Right lobe of liver (tissue), 6 donors: ENCODE data around the gene NAXD. TPM values are rescaled to one million over a fixed set of nuclear protein-coding genes. Genes with fewer than 3 reads are reported as not detected.

Source experiments
- ATAC-seq, 4 donors: fragments of 200-7000 bp; cut with Tn5 transposase; one replicate each; pipeline ENCODE4 v1.9.1; 2020; ENCODE audit warnings: mild to moderate bottlenecking in 4 of 4, moderate library complexity in 4 of 4
- DNase-seq, 3 donors: peaks; one replicate each; pipeline ENCODE4 v3.0.0-alpha.2; 2020
- H3K27ac ChIP-seq, 3 donors: fragments of 200-600 bp; one replicate each; pipeline ENCODE4 v1.8.0; 2022
- H3K27me3 ChIP-seq, 2 donors: fragments of 200-600 bp; one replicate each; pipeline ENCODE4 v1.8.0; 2022
- H3K36me3 ChIP-seq, 4 donors: fragments of 200-600 bp; sonication (generic) in 1 of 4; one replicate each; pipeline versions ENCODE4 v1.5.1 to v1.8.0; 2017 to 2022; ENCODE audit warnings: control low read depth in 1 of 4
- H3K4me1 ChIP-seq, 4 donors: fragments of 200-600 bp; sonication (generic) in 1 of 4; one replicate each; pipeline versions ENCODE4 v1.5.1 to v1.8.0; 2017 to 2022; ENCODE audit warnings: control low read depth in 1 of 4
- H3K4me3 ChIP-seq, 3 donors: fragments of 200-600 bp; one replicate each; pipeline ENCODE4 v1.8.0; 2022
- H3K9me3 ChIP-seq, 4 donors: fragments of 200-600 bp; sonication (generic) in 1 of 4; one replicate each; pipeline versions ENCODE4 v1.5.1 to v1.8.0; 2017 to 2022; ENCODE audit warnings: control low read depth in 1 of 4
- POLR2A ChIP-seq: fragments of 450-650 bp; IDR thresholded peaks from one replicate; pipeline ENCODE4 v1.6.1; 2017; ENCODE audit warnings: antibody characterized with exemption, mild to moderate bottlenecking
- WGBS: methylation state at CpG from one replicate; pipeline ENCODE4 v1.1.6; 2018; ENCODE audit warnings: low coverage, low lambda C conversion rate; ENCODE audit not compliant: insufficient coverage; ENCODE audit errors: missing lambda C conversion rate; 5-methylcytosine and 5-hydroxymethylcytosine counted together
- intact Hi-C, 2 donors: fragments of 100-400 bp; cut with DNase I; formaldehyde crosslinking; loops; one replicate each; pipeline versions ENCODE4 v1.11.2 to v1.14.1; 2022
- total RNA-seq, 6 experiments: library from RNA; depleted of rRNA in 2 of 6; stranded (reverse); fragments of >200 nt in 2 of 6; fragmentation: NEBNext Ultra II Directional in 3 of 6; extraction: Animal tissue kit (Norgen Biotek cat#: 25700) in 3 of 6; gene quantifications; one replicate each; pipeline versions ENCODE4 v1.1.0 to v1.2.4, GENCODE V29; 2016 to 2023
- TF ChIP-seq, protein P1 (sequence below), 4 donors: fragments of 200-600 bp in 3 of 4; fragments of 450-650 bp in 1 of 4; IDR thresholded peaks; one replicate each; pipeline versions ENCODE4 v1.5.1 to v1.8.0; 2016 to 2022; ENCODE audit warnings: antibody characterized with exemption in 4 of 4, mild to moderate bottlenecking in 2 of 4
- donor health status: DM: no; HTN: yes; CAD: no.
- donor health status: DM: no; HTN: no; CAD: no.
- donor health status: DM: no; HTN: no; CAD: no.
- donor health status: DM: no; HTN: yes; CAD: no.
- donor health status: DM: no; HTN: yes; CAD: no.

Gene NAXD
- total RNA-seq, 6 experiments from 2014 or later, result 24.2 to 41.9 (median 29.9) TPM

DNA sequence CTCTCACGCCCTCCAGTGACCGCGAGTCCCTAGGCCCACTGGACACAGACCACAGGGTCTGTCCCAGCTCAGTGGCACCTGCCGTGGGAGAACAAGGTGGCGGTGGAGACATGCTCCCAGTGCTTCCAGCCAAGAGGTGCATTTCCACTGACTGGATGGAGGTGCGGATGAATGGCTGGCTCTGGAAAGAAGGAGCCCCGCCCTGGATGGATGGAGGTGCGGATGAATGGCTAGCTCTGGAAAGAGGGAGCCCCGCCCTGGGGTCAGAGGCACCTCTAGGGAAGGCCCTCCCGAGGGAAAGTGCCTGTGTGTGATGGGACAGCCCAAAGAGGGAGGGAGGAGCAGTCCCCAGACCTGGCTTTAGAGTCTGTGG, 32.0 kb downstream of the NAXD start:
- ATAC-seq, result no peak
- Histone ChIP-seq H3K4me1 (peaks cover 0 to 27% (median 10%) of the 10 kb centered on the region in 4 donors), H3K9me3 (no peaks in the 10 kb centered on the region), H3K36me3 (peaks cover 0 to 18% (median 3%) of the 10 kb centered on the region in 4 donors), H3K4me3 (no peak overlapping the region), H3K27me3 (no peaks in the 10 kb centered on the region), H3K27ac (no peak overlapping the region)
- 100% methylated on average over 1 of the region's 10 CpGs for WGBS
- TF ChIP-seq, protein P1, sequence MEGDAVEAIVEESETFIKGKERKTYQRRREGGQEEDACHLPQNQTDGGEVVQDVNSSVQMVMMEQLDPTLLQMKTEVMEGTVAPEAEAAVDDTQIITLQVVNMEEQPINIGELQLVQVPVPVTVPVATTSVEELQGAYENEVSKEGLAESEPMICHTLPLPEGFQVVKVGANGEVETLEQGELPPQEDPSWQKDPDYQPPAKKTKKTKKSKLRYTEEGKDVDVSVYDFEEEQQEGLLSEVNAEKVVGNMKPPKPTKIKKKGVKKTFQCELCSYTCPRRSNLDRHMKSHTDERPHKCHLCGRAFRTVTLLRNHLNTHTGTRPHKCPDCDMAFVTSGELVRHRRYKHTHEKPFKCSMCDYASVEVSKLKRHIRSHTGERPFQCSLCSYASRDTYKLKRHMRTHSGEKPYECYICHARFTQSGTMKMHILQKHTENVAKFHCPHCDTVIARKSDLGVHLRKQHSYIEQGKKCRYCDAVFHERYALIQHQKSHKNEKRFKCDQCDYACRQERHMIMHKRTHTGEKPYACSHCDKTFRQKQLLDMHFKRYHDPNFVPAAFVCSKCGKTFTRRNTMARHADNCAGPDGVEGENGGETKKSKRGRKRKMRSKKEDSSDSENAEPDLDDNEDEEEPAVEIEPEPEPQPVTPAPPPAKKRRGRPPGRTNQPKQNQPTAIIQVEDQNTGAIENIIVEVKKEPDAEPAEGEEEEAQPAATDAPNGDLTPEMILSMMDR (IDR thresholded peaks at IDR 0.05), result no peak
- TF ChIP-seq POLR2A, result no peak
- no peak for DNase-seq
- intact Hi-C loops, result no loop called here

DNA sequence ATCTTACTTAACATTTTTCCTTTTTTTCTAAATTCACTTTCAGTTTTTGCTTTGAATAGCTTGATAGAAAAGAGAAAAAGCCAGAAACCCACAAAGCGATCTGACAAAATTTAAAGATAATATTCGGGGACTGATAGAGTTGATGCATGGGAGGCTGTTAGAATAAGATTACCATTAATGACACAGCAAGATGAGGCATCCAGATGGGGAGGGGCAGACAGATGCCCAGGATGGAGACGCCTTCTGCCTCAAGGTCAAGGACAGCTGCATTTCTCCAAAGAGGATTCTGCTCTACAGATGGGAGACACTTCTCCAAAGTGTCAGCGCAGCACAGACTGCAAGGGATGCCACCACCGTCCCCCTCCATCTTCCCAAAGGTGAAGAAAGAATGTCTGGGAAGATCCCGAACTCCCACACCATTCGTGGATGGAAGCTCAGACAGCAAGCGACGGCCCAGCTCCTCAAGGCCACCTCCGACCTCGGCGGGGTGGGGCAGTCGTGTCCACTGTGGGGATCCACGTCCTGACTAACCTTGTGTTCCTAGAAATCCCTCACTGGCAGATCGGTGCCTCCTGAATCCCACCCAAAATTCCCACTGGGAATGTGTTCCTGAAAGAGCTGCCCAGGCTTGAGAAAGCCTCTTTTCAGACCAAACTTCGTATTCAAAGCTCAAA, 32.9 kb downstream of the NAXD start:
- Histone ChIP-seq H3K4me1 (peaks cover 0 to 20% (median 9%) of the 10 kb centered on the region in 4 donors), H3K36me3 (peaks cover 0 to 8% (median 2%) of the 10 kb centered on the region in 4 donors), H3K27me3 (no peaks in the 10 kb centered on the region), H3K4me3 (no peak overlapping the region), H3K27ac (no peak overlapping the region), H3K9me3 (no peaks in the 10 kb centered on the region)
- intact Hi-C loops, result no loop called here
- DNase-seq, result no peak
- 77% methylated on average over 13 of the region's 16 CpGs for WGBS
- no peak for ATAC-seq
- TF ChIP-seq, protein P1 (IDR thresholded peaks at IDR 0.05), result no peak
- TF ChIP-seq POLR2A, result no peak

DNA sequence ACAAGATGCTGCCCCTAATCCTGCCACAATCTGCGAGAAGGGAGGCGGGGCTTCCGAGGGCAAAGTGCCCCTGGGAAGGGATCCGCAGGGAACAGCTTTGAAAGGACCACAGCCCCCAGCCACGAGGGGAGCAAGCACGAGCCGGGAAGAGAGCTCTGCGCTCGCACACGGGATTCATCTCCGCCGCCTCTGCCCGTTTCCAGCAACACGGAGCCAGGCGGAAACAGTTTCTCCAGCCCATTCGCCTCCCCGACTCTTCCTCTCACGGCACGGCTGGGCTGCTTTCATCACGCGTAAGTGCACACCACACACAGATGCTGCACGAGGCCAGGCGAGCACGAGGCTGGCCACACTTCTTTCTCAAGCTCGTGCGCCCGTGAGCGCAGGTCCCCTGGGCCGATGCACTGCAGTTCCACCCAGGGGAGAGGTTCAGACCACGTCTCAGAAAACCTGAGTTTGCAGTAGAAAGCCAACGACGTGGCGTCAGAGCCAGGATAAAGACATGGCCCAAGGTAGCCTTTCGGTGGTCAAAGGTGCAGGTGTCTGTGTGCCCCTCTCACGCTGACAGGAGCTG, 33.6 kb downstream of the NAXD start:
- Histone ChIP-seq H3K36me3 (peaks cover 0 to 8% (median 2%) of the 10 kb centered on the region in 4 donors), H3K27me3 (no peaks in the 10 kb centered on the region), H3K4me1 (peaks cover 0 to 13% (median 6%) of the 10 kb centered on the region in 4 donors), H3K9me3 (no peaks in the 10 kb centered on the region), H3K27ac (no peak overlapping the region), H3K4me3 (no peak overlapping the region)
- WGBS, result 90% methylated on average over 12 of the region's 35 CpGs
- TF ChIP-seq, protein P1 (IDR thresholded peaks at IDR 0.05), result no peak
- TF ChIP-seq POLR2A, result no peak
- ATAC-seq, result no peak
- intact Hi-C loops, result no loop called here
- no peak for DNase-seq

DNA sequence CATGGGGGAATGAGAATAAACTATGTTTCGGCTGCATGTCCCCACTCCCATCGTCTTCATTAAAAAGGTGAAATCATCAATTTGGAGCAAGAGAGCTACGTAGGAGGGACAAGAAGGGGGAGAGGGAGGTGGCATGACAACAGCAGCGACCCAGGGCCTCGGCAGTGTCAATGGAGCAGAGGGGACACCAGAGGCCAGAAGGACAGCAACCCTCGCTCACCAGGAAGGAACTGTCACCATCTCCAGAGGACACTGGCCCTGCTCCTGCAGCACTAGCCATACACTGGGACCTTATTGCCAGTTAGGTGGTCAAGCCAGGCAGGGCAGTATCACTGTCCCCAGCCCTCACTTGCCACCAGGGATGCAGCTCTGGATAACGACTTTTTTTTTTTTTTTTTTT, 34.2 kb downstream of the NAXD start:
- no peaks in the 10 kb centered on the region for H3K9me3 ChIP-seq
- no peak for TF ChIP-seq POLR2A
- TF ChIP-seq, protein P1 (IDR thresholded peaks at IDR 0.05), result no peak
- H3K27ac ChIP-seq, result no peak overlapping the region
- WGBS, result 80% methylated on average over 4 of the region's 7 CpGs
- H3K36me3 ChIP-seq, result peaks cover 0 to 8% (median 2%) of the 10 kb centered on the region in 4 donors
- H3K27me3 ChIP-seq, result no peaks in the 10 kb centered on the region
- H3K4me3 ChIP-seq, result no peak overlapping the region
- DNase-seq (no peak), ATAC-seq (no peak)
- intact Hi-C loops, result no loop called here
- H3K4me1 ChIP-seq, result peaks cover 0 to 7% (median 3%) of the 10 kb centered on the region in 4 donors
